D721Med (cell line): ENCODE data around the gene BIVM.

ENCODE experiments used
- DNase-seq: peaks from one replicate; pipeline ENCODE4 v3.0.0; 2011; ENCODE audit warnings: low spot score; ENCODE audit not compliant: insufficient read length
- FAIRE-seq: peaks from 2 replicates; lab custom pipeline; 2011; peaks lifted over from hg19 to GRCh38; lab: Jason Lieb, UNC
- TF ChIP-seq, protein P1 (sequence below): IDR thresholded peaks from 2 replicates; pipeline ENCODE4 v1.5.1; 2012; ENCODE audit warnings: mild to moderate bottlenecking, control low read depth; ENCODE audit not compliant: insufficient read depth; ENCODE audit errors: missing control alignments

Gene BIVM

GRCh38 chr13:102839462-102839861 is 40.5 kb downstream of the BIVM start:
- no peak for DNase-seq
- no peak for FAIRE-seq
- TF ChIP-seq, protein P1, sequence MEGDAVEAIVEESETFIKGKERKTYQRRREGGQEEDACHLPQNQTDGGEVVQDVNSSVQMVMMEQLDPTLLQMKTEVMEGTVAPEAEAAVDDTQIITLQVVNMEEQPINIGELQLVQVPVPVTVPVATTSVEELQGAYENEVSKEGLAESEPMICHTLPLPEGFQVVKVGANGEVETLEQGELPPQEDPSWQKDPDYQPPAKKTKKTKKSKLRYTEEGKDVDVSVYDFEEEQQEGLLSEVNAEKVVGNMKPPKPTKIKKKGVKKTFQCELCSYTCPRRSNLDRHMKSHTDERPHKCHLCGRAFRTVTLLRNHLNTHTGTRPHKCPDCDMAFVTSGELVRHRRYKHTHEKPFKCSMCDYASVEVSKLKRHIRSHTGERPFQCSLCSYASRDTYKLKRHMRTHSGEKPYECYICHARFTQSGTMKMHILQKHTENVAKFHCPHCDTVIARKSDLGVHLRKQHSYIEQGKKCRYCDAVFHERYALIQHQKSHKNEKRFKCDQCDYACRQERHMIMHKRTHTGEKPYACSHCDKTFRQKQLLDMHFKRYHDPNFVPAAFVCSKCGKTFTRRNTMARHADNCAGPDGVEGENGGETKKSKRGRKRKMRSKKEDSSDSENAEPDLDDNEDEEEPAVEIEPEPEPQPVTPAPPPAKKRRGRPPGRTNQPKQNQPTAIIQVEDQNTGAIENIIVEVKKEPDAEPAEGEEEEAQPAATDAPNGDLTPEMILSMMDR, result no peak

DNA sequence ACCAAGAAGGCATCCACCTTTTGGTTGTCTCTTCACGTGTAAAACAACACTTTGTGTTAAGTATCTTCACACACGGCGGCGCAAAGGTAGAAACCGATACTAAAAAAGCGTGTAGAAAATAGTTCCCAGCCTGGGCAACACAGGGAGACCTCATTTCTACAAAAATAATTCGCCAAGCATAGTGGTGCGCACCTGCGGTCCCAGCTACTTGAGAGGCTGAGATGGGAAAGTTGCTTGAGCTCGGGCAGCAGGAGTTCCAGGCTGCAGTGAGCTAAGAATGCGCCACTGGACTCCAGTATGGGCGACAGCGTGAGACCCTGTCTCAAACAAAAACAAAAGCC is 46.3 kb downstream of the BIVM start:
- FAIRE-seq (no peak), DNase-seq (no peak)
- TF ChIP-seq, protein P1, result no peak

DNA sequence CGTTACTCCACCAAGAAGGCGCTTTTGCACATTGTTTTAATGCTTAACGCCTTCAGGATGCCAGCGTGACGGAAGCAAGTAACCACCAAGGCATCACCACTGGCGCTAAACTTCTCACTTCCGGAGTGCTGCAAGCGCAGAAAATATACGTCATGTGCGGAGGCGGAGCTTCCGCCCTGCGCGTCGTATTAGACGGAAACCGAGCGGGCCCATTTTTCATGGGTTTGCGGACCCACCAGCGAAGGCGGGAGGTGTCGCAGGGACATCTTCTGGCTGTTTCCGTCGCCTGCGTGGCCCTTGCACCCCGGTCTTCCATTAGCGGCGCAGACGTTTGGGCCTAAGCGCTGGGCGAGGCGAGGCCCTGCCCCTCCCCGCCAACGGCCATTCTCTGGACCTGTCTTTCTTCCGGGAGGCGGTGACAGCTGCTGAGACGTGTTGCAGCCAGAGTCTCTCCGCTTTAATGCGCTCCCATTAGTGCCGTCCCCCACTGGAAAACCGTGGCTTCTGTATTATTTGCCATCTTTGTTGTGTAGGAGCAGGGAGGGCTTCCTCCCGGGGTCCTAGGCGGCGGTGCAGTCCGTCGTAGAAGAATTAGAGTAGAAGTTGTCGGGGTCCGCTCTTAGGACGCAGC is 46.8 kb downstream of the BIVM start, which contains the start of gene ERCC5:
TSS of gene ERCC5 (plus strand) at position 403 of the 631 bp plus-strand sequence. CDS start 235 bp downstream, outside the sequence.
- no peak for FAIRE-seq
- no peak for DNase-seq
- TF ChIP-seq, protein P1, result no peak

DNA sequence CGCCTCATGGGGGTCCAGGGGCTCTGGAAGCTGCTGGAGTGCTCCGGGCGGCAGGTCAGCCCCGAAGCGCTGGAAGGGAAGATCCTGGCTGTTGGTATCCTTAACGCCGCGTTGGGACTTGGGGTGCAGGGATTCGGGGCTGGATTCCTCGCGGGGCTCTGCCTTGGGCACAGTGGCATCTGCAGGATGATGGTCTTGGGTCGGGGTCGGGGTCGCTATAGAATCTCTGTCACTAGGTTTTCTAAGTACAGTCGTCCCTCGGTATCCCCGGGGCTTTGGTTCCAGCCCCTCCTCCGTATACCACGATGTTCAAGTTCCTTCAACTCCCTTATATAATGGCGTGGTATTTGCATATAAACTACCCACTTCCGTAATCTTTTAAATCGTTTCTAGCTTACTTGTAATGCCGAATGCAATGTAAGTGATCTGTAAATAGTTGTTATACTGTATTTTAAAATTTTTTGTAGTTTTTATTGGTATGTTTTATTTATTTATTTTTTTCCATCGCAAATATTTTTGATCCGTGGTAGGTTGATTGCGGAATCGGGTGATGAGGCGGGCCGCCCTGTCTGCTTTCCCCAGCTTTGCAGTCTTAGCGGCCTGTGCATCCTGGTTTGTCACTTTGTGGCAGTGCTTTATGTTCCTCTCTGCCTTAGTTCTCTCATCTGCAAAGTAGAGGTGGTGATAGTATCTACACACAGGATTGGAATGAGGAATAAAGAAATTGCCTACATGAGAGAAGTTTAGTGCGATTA is 47.5 kb downstream of the BIVM start:
- TF ChIP-seq, protein P1, result no peak
- FAIRE-seq (no peak), DNase-seq (no peak)

GRCh38 chr13:102847272-102848234 is 48.6 kb downstream of the BIVM start:
- DNase-seq (no peak), FAIRE-seq (no peak)
- TF ChIP-seq, protein P1, result peak; percentile 74

GRCh38 chr13:102848956-102849355 is 50.0 kb downstream of the BIVM start:
- DNase-seq, result no peak
- TF ChIP-seq, protein P1, result no peak
- no peak for FAIRE-seq
